HFF-Myc (cell line): ENCODE data around the gene VWC2.

Source experiments
- DNase-seq: peaks from one replicate; pipeline ENCODE4 v3.0.0-alpha.2; 2011; ENCODE audit warnings: low read depth; ENCODE audit errors: extremely low read depth
- H3K4me3 ChIP-seq: replicated peaks from 2 replicates; pipeline ENCODE4 v1.5.1; 2011; ENCODE audit warnings: low read depth, mild to moderate bottlenecking, control low read depth, low read length
- TF ChIP-seq, protein P1 (sequence below): IDR thresholded peaks from 2 replicates; pipeline ENCODE4 v1.5.1; 2012; ENCODE audit warnings: mild to moderate bottlenecking, low read depth, low read length, control low read depth; ENCODE audit errors: missing control alignments

VWC2 gene

GRCh38 chr7:49781996-49782395 lies 8.6 kb downstream of the VWC2 start:
- H3K4me3 ChIP-seq, result no peak overlapping the region
- DNase-seq, result no peak
- TF ChIP-seq, protein P1, sequence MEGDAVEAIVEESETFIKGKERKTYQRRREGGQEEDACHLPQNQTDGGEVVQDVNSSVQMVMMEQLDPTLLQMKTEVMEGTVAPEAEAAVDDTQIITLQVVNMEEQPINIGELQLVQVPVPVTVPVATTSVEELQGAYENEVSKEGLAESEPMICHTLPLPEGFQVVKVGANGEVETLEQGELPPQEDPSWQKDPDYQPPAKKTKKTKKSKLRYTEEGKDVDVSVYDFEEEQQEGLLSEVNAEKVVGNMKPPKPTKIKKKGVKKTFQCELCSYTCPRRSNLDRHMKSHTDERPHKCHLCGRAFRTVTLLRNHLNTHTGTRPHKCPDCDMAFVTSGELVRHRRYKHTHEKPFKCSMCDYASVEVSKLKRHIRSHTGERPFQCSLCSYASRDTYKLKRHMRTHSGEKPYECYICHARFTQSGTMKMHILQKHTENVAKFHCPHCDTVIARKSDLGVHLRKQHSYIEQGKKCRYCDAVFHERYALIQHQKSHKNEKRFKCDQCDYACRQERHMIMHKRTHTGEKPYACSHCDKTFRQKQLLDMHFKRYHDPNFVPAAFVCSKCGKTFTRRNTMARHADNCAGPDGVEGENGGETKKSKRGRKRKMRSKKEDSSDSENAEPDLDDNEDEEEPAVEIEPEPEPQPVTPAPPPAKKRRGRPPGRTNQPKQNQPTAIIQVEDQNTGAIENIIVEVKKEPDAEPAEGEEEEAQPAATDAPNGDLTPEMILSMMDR, result no peak

GRCh38 chr7:49783446-49783845 lies 10.0 kb downstream of the VWC2 start:
- no peak overlapping the region for H3K4me3 ChIP-seq
- TF ChIP-seq, protein P1, result no peak
- DNase-seq, result no peak

GRCh38 chr7:49787980-49788379 lies 14.5 kb downstream of the VWC2 start:
- TF ChIP-seq, protein P1, result no peak

DNA sequence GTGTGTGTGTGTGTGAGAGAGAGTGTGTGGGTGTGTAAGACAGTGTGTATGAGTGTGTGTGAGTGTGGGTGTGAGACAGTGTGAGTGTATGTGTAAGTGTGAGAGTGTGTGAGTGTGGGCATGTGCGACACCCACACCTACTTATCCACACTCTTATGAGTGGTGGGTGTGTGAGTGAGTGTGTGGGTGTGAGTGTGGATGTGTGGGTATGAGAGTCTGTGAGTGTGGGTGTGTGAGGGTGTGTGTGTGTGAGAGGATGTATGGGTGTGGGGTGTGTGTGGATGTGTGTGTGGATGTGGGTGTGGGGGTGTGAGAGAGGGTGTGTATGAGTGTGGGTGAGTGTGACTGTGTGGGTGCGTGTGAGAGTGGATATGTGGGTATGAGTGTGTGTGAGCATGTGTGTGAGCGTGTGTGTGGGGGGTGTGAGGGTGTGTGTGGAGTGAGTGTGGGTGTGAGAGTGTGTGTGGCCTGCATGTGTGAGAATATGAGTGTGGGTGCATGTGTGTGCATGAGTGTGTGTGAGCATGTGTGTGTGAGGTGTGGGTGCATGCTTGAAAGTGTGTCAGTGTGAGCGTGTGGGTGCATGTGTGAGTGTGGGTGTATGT lies 15.1 kb downstream of the VWC2 start:
- H3K4me3 ChIP-seq, result no peak overlapping the region
- TF ChIP-seq, protein P1, result no peak
- DNase-seq, result no peak

More at GRCh38 chr7:49787980-49788379, 14.5 kb downstream of the VWC2 start:
- no peak for DNase-seq
- no peak overlapping the region for H3K4me3 ChIP-seq

- TF ChIP-seq, protein P1, result no peak
- no peak overlapping the region for H3K4me3 ChIP-seq
- no peak for DNase-seq
Measured at GRCh38 chr7:49789736-49790135, 16.3 kb downstream of the VWC2 start.

DNA sequence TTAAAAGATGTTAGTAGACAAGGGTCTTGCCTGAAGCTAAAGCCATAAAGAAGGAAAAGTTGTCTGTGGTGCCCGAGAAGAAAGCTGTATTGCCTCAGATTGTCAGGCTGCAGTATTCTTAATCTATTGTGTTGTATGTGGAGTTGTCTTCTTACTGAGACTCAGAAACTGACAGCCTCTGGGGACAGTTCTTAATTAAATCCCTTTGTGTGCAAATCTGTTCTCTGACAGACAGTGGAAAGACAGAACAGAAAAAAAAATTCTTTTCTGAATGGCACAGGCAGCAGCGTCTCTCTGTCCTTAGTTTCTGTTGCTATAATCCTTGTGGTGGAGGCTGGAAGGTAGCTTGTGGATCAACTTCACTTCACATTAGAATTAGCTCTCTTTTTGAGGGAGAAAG lies 16.8 kb downstream of the VWC2 start:
- H3K4me3 ChIP-seq, result no peak overlapping the region
- TF ChIP-seq, protein P1, result no peak
- no peak for DNase-seq
